T1000 (cell line): ENCODE measurements around the gene KIZ.
"Not testable (repeated sequence)": the region's sequence is repeated elsewhere in the genome, so short reads cannot be mapped to it uniquely, and the experiment has no call there.

Experiments used
- DNase-seq: peaks from one replicate; lab custom pipeline; 2025; ENCODE audit warnings: mixed read lengths; lab: John Stamatoyannopoulos, UW

Gene KIZ

DNA sequence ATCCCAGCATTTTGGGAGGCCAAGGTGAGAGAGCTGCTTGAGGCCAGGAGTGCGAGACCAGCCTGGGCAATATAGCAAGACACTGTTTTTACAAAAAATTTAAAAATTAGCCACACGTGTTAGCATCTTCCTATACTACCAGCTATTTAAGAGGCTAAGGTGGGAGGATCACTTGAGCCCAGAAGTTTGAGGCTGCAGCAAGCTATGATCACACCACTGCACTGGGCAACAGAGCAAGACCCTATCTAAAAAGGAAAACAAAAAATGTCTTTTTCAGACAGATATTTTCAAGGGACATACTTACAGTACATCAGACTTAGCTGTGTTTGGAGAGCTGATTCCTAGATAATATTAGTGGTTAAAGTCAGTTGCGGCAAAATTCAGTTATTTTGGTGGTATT is 104.3 kb downstream of the KIZ start:
- DNase-seq = no peak

- DNase-seq = no peak
Measured at GRCh38 chr20:21230686-21231085, 104.8 kb downstream of the KIZ start.

- no peak for DNase-seq
Measured at GRCh38 chr20:21232546-21233280, 106.8 kb downstream of the KIZ start.

- DNase-seq = no peak
Measured at GRCh38 chr20:21234324-21234723, 108.4 kb downstream of the KIZ start.

DNA sequence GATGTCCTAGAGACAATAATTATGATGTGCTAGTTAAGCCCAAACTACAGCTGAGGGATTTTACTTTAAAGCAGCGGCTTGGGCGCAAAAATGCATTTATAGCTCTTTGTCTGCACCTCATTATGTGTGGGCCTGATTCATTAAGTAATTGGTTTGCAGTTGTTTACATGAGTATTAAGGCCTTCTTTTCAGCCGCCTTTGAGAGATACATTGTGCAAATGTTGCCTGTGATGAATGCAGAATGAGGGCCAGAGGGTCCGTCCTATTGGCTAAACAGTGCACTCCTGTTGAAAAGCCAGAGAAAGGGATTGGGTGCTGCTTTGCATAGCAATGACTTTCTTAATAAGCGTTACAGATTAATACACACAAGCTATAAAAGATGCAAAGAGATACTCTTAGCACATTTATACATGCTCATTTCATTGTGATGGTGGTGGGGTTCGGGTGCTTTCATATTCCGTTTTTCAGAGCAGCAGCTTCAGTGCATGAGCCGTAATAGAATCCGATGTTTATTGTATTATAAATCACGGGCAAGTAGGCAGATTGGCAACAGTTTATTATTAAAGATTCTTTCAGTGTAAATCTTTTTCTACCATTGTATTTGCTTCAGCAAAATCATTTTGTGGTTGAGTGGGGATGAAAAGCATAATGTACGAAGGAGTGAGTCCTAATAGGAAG is 109.1 kb downstream of the KIZ start:
- no peak for DNase-seq

GRCh38 chr20:21235484-21236445 is 109.9 kb downstream of the KIZ start:
- DNase-seq = peak; percentile 7

DNA sequence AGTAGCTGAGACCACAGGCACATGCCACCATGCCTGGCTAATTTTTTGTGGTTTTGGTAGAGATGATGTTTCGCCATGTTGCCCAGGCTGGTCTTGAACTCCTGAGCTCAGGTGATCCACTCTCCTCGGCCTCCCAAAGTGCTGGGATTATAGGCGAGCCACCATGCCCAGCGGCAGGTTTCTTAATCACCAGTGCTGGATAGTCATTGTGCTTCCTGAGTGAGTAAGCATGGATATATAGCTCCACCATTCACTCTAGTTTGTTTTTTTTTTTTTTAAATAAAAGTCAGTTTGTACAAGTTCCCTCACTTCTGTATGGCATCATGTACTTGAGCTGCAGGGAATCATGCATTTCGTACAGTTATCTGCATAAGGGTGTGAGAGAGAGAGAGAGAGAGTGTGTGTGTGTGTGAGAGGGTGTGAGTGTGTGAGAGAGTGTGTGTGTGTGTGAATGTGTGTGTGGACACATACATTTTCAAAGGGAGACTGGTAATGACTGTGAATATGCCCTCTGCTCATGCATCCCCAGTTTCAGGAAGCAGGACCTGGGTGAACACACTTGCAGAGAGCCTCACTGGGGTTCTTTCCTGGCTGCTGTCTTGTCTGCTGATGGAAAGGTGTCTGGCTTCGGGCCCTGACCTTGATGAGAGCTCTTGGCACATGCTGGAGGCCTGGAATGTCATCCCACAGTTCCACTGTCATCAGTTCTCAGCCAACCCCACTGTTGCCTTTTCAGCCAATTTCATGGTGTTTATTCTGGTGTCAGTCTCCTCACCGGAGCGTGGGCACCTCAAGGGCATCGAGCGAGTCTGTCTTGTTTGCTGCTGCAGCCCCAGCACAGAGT is 112.3 kb downstream of the KIZ start:
- DNase-seq = no peak

- no peak for DNase-seq
Measured at GRCh38 chr20:21238818-21239536, 113.1 kb downstream of the KIZ start.

DNA sequence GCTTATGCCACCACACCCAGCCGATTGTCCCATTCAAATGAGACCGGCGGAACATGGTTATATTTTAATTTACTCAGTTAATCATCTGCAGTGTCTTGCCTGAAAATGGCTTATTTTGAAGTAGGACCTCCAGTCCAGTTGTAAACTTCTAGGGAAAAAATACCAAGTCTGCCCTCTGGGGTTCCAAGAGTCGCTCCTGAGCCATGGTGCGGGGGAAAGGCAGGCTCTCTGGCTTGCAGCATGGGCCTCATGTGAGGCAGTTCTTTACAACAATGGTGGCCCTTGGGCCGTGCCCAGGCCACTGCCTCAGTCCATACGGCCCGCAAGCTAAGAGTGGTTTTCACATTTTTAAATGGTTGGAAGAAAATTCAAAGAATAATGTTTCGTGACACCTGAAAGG is 114.5 kb downstream of the KIZ start:
- no peak for DNase-seq

- DNase-seq = no peak
Measured at GRCh38 chr20:21241406-21241805, 115.5 kb downstream of the KIZ start.

- no peak for DNase-seq
Measured at GRCh38 chr20:21243811-21244210, 117.9 kb downstream of the KIZ start.

GRCh38 chr20:21244808-21245207 is 118.9 kb downstream of the KIZ start:
- DNase-seq = no peak

- no peak for DNase-seq
Measured at GRCh38 chr20:21246161-21246560, 120.3 kb downstream of the KIZ start.

DNA sequence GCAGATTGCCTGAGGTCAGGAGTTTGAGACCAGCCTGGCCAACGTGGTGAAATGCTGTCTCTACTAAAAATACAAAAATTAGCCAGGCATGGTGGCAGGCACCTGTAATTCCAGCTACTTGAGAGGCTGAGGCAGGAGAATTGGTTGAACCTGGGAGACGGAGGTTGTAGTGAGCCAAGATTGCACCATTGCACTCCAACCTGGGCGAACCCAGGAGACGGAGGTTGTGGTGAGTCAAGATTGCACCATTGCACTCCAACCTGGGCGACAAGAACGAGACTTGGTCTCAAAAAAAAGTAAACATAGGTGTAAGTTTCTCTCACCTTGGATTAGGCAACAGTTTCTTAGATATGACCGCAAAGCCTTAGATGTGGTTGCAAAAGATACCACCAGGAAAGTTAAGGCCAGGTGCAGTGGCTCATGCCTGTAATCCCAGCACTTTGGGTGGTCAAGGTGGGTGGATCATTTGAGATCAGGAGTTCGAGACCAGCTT is 121.8 kb downstream of the KIZ start:
- DNase-seq = not testable (repeated sequence)

GRCh38 chr20:21251278-21251677 is 125.4 kb downstream of the KIZ start:
- DNase-seq = no peak

- no peak for DNase-seq
Measured at GRCh38 chr20:21257192-21257591, 131.3 kb downstream of the KIZ start.

- no peak for DNase-seq
Measured at GRCh38 chr20:21258411-21258810, 132.5 kb downstream of the KIZ start.

- no peak for DNase-seq
Measured at GRCh38 chr20:21259346-21259745, 133.5 kb downstream of the KIZ start.

DNA sequence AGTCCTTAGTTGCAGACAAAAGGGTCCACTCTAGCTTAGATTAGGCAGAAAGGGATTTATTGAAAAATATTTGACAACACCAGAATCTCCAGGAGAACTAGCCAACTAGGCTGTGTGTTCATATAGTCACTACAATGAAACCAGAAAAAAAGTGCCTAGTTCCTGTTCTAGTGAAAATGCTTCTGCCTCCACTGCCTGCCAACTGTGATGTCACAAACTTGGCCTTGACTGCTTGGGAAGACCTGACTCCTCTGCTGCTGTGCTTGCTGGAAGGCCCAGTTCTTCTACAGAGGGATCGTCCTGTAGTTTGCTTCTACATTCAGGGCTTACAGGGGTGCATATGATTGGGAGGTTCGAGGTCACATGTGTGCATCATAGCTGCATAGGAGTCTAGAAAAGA is 136.9 kb downstream of the KIZ start:
- DNase-seq = no peak

DNA sequence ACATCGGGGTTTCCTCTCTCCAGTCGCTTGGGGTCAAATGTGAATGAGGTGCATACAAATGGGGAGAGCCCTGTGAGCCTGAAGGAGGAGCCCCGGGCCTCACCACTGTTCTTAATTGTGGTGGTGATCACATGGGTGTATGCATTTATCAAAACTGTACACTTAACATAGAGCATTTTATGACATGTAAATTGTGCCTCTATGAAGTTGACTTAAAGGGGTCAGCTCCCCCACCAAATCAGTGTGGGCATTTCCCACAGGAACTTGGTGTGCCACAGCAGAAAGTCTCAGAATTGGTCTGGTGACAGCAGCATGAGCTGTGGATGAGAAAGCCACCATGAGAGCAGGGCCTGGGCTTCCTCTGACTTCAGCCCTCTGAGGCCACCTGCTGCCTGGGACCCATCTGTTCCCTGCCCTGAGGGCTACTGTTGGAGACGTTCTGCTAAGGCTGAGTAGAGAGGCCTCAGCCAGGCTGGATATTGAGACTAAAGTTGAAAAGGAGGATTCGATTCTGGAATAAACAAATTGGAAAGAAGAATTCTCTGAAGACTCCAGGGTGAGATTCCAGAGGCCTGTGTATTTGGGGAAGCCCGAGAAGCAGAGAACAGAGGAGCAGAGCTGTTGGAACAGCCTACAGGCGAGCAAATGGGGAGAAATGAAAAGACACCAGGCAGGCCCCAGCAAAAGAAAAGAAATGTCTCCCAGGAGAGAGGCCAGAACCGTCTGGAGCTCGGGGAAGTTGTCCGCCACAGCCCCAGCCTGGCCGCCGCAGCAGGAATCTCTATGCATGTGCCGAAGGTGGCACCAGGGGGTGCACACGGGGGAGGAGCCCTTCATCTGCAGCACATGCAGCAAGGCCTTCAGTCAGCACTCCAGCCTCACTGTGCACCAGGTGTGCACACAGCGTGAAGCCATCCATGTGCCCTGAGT is 139.6 kb downstream of the KIZ start:
- no peak for DNase-seq
